Measurements from ENCODE around the gene KLHDC7B.
"Not testable (repeated sequence)": the region's sequence is repeated elsewhere in the genome, so short reads cannot be mapped to it uniquely, and the experiment has no call there.

The KLHDC7B gene

DNA sequence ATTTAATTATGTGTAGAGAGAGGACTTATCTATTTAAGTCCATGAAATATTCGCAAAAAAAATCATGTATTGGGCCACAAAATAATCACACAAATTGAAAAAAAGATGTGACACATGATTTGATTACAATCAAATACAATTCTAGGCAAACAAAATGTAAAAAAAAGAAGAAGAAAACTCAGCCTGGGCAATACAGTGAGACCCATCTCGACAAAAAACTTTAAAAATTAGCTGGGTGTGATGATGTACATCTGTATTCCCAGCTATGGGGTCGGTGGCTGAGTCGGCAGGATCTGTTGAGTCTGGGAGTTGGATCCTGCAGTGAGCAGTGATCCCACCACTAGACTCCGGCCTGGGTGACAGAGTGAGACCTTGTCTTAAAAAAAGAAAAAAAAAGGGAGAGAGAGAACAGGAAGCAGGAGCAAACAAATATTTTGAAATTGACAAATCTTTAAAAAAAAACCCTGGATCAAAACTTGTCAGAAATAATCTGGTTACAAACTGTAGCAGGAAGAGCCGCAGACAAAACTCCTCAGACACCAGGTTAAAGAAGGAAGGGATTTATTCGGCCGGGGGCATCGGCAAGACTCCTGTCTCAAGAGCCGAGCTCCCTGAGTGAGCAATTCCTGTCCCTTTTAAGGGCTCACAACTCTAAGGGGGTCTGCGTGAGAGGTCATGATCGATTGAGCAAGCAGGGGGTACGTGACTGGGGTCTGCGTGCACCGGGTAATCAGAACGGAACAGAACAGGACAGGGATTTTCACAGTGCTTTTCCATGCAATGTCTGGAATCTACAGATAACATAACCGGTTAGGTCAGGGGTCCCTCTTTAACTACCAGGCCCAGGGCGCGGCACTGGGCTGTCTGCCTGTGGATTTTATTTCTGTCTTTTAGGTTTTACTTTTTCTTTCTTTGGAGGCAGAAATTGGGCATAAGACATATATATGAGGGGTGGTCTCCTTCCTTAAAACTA lies 12.6 kb upstream of the KLHDC7B start:
- Histone ChIP-seq H3K4me3 (ENCODE audit: low read length, poor library complexity, severe bottlenecking) (no peak overlapping the region), H3K9me2 (replicated peaks; ENCODE audit: low read depth, low read length) (no peaks in the 10 kb centered on the region), H3K9ac (ENCODE audit: low read depth, low read length, poor library complexity, severe bottlenecking) (no peak overlapping the region), H3K36me3 (ENCODE audit: insufficient read depth, low read length) (no peaks in the 10 kb centered on the region), H3K4me1 (ENCODE audit: insufficient read depth, low read length, poor library complexity, severe bottlenecking) (peaks cover 3% of the 10 kb centered on the region), H3F3A (ENCODE audit: low read depth) (no peaks in the 10 kb centered on the region), H3K79me2 (ENCODE audit: insufficient read depth, low read length) (no peaks in the 10 kb centered on the region), H4K20me1 (ENCODE audit: insufficient read depth, low read length, poor library complexity, severe bottlenecking) (no peaks in the 10 kb centered on the region), H3K4me2 (ENCODE audit: low read depth, low read length, poor library complexity, severe bottlenecking) (no peak overlapping the region), H3K9me3 (ENCODE audit: insufficient read depth, low read depth, low read length) (no peaks in the 10 kb centered on the region), H3K27me3 (ENCODE audit: insufficient read depth, low read length, poor library complexity, severe bottlenecking) (no peaks in the 10 kb centered on the region), H2AFZ (ENCODE audit: low read length) (no peak overlapping the region)
- TF ChIP-seq, protein P1, sequence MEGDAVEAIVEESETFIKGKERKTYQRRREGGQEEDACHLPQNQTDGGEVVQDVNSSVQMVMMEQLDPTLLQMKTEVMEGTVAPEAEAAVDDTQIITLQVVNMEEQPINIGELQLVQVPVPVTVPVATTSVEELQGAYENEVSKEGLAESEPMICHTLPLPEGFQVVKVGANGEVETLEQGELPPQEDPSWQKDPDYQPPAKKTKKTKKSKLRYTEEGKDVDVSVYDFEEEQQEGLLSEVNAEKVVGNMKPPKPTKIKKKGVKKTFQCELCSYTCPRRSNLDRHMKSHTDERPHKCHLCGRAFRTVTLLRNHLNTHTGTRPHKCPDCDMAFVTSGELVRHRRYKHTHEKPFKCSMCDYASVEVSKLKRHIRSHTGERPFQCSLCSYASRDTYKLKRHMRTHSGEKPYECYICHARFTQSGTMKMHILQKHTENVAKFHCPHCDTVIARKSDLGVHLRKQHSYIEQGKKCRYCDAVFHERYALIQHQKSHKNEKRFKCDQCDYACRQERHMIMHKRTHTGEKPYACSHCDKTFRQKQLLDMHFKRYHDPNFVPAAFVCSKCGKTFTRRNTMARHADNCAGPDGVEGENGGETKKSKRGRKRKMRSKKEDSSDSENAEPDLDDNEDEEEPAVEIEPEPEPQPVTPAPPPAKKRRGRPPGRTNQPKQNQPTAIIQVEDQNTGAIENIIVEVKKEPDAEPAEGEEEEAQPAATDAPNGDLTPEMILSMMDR (conservative IDR thresholded peaks at IDR 0.05; ENCODE audit: low read length) = no peak
- TF ChIP-seq EZH2phosphoT487 (IDR thresholded peaks at IDR 0.05; ENCODE audit: borderline replicate concordance) = no peak

DNA sequence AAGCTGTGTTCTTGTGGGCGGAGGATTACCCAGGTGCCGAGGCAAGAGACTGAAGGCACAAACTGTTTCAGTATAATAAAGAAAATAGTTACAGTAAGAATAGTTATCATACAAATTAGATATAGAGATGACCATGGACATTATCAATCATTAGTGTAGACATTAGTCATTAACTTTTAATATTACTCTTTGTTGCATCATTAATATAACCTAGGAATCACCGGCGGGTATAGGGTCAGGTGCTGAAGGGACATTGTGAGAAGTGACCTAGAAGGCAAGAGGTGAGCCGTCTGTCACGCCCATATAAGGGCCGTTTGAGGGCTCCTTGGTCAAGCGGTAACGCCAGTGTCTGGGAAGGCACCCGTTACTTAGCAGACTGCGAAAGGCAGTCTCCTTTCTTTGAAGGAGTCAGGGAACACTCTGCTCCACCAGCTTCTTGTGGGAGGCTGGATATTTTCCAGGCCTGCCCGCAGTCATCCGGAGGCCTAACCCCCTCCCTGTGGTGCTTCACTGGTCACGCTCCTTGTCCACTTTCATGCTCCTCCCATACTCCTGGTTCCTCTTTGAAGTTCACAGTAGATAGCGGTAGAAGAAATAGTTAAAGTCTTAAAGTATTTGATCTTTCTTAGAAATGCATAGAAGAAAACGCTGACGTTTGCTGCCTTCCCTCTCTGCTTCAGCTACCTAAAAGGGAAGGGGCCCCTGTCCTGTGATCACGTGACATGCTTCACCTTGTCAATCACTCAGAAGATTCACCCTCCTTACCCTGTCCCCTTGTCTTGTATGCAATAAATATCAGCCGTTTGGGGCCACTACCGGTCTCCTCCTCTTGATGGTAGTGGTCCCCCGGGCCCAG lies 11.6 kb upstream of the KLHDC7B start:
- H3K4me3 ChIP-seq (ENCODE audit: low read length, poor library complexity, severe bottlenecking); H3K27me3 ChIP-seq (ENCODE audit: insufficient read depth, low read length, poor library complexity, severe bottlenecking); H3F3A ChIP-seq (ENCODE audit: low read depth); H3K36me3 ChIP-seq (ENCODE audit: insufficient read depth, low read length); H3K9me3 ChIP-seq (ENCODE audit: insufficient read depth, low read depth, low read length); H3K79me2 ChIP-seq (ENCODE audit: insufficient read depth, low read length); H3K9ac ChIP-seq (ENCODE audit: low read depth, low read length, poor library complexity, severe bottlenecking); H2AFZ ChIP-seq (ENCODE audit: low read length); H3K9me2 ChIP-seq (replicated peaks; ENCODE audit: low read depth, low read length); H4K20me1 ChIP-seq (ENCODE audit: insufficient read depth, low read length, poor library complexity, severe bottlenecking); H3K4me1 ChIP-seq (ENCODE audit: insufficient read depth, low read length, poor library complexity, severe bottlenecking); H3K4me2 ChIP-seq (ENCODE audit: low read depth, low read length, poor library complexity, severe bottlenecking): not testable (repeated sequence)

DNA sequence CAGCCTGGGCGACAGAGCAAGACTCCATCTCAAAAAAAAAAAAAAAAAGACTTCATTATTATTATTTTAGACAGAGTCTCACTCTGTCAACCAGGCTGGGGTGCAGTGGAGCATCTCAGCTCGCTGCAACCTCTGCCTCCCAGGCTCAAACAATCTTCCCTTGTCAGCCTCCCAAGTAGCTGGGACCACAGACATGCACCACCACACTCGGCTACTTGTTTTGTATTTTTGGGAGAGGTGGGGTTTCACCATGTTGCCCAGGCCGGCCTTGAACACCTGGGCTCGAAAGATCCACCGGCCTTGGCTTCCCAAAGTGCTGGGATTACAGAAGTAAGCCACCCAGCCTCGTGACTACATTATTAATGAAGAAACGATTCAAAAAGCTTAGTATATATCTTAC lies 10.6 kb upstream of the KLHDC7B start:
- no peaks in the 10 kb centered on the region for H3K9me3 ChIP-seq (ENCODE audit: insufficient read depth, low read depth, low read length)
- H3K4me3 ChIP-seq (ENCODE audit: low read length, poor library complexity, severe bottlenecking) = no peak overlapping the region
- H3K27me3 ChIP-seq (ENCODE audit: insufficient read depth, low read length, poor library complexity, severe bottlenecking) = no peaks in the 10 kb centered on the region
- no peak overlapping the region for H3K9ac ChIP-seq (ENCODE audit: low read depth, low read length, poor library complexity, severe bottlenecking)
- H3K36me3 ChIP-seq (ENCODE audit: insufficient read depth, low read length) = no peaks in the 10 kb centered on the region
- H3K4me1 ChIP-seq (ENCODE audit: insufficient read depth, low read length, poor library complexity, severe bottlenecking) = peaks cover 3% of the 10 kb centered on the region
- TF ChIP-seq, protein P1 (conservative IDR thresholded peaks at IDR 0.05; ENCODE audit: low read length) = no peak
- no peak for TF ChIP-seq EZH2phosphoT487 (IDR thresholded peaks at IDR 0.05; ENCODE audit: borderline replicate concordance)
- no peaks in the 10 kb centered on the region for H4K20me1 ChIP-seq (ENCODE audit: insufficient read depth, low read length, poor library complexity, severe bottlenecking)
- H3K4me2 ChIP-seq (ENCODE audit: low read depth, low read length, poor library complexity, severe bottlenecking) = no peak overlapping the region
- no peaks in the 10 kb centered on the region for H3K9me2 ChIP-seq (replicated peaks; ENCODE audit: low read depth, low read length)
- H3F3A ChIP-seq (ENCODE audit: low read depth) = no peaks in the 10 kb centered on the region
- H3K79me2 ChIP-seq (ENCODE audit: insufficient read depth, low read length) = no peaks in the 10 kb centered on the region
- H2AFZ ChIP-seq (ENCODE audit: low read length) = no peak overlapping the region

All from Loucy (cell line).